Common myeloid progenitor, CD34-positive (primary cell): ENCODE results near the gene ACTMAP.

Experiments used
- CTCF ChIA-PET: fragments of 350-600 bp; sonication (Branson Sonifier 250); formaldehyde crosslinking; loops from one replicate; lab custom pipeline; 2021; ENCODE audit warnings: antibody characterized with exemption; lab: Charles Lee
- POLR2A ChIA-PET: fragments of 350-600 bp; sonication (Branson Sonifier 250); formaldehyde crosslinking; loops from one replicate; lab custom pipeline; 2021; ENCODE audit warnings: antibody characterized with exemption; lab: Charles Lee
- DNase-seq, 3 donors: peaks; one replicate each; pipeline versions ENCODE4 v3.0.0 to v3.0.0-alpha.2; 2013
- H3K27ac ChIP-seq, 2 experiments: 1 replicate in 1 of 2; 2 replicates in 1 of 2; pipeline ENCODE4 v1.7.0; 2013; ENCODE audit warnings: inconsistent platforms in 2 of 2, low read length in 2 of 2, mild to moderate bottlenecking in 2 of 2, low read depth in 1 of 2, moderate library complexity in 1 of 2; ENCODE audit not compliant: severe bottlenecking in 2 of 2, insufficient read depth in 1 of 2, poor library complexity in 1 of 2
- H3K27me3 ChIP-seq, 5 experiments: replicated peaks in 2 of 5; 1 replicate in 3 of 5; 2 replicates in 2 of 5; pipeline versions ENCODE4 v1.6.1 to v1.7.0; 2013; ENCODE audit warnings: low read length in 4 of 5, mild to moderate bottlenecking in 2 of 5, moderate library complexity in 2 of 5, inconsistent platforms in 1 of 5; ENCODE audit not compliant: insufficient read depth in 5 of 5, control insufficient read depth in 4 of 5
- H3K36me3 ChIP-seq, 4 experiments: 1 replicate in 2 of 4; 2 replicates in 2 of 4; pipeline versions ENCODE4 v1.6.1 to v1.7.0; 2013; ENCODE audit warnings: low read length in 3 of 4, control low read depth in 1 of 4, mild to moderate bottlenecking in 1 of 4; ENCODE audit not compliant: control insufficient read depth in 4 of 4, insufficient read depth in 4 of 4
- H3K4me1 ChIP-seq, 4 experiments: 1 replicate in 3 of 4; 2 replicates in 1 of 4; pipeline versions ENCODE4 v1.6.1 to v1.7.1; 2013; ENCODE audit warnings: low read length in 3 of 4, mild to moderate bottlenecking in 3 of 4, control low read depth in 1 of 4, inconsistent platforms in 1 of 4, moderate library complexity in 1 of 4; ENCODE audit not compliant: control insufficient read depth in 4 of 4, insufficient read depth in 4 of 4; ENCODE audit errors: control extremely low read depth in 1 of 4
- H3K4me3 ChIP-seq, 7 experiments: 1 replicate in 4 of 7; 2 replicates in 3 of 7; pipeline versions ENCODE4 v1.5.1 to v1.7.0; 2013; ENCODE audit warnings: mild to moderate bottlenecking in 7 of 7, low read length in 6 of 7, moderate library complexity in 6 of 7, inconsistent platforms in 2 of 7, low read depth in 2 of 7, control low read depth in 1 of 7; ENCODE audit not compliant: insufficient read depth in 4 of 7, control insufficient read depth in 1 of 7; ENCODE audit errors: extremely low read depth in 1 of 7
- H3K9me3 ChIP-seq, 5 experiments: 1 replicate in 4 of 5; 2 replicates in 1 of 5; pipeline versions ENCODE4 v1.6.1 to v1.7.1; 2013; ENCODE audit warnings: low read length in 4 of 5, mild to moderate bottlenecking in 2 of 5, inconsistent platforms in 1 of 5, low read depth in 1 of 5, moderate library complexity in 1 of 5; ENCODE audit not compliant: control insufficient read depth in 4 of 5, insufficient read depth in 2 of 5; ENCODE audit errors: control extremely low read depth in 1 of 5
- WGBS: methylation state at CpG from one replicate; pipeline ENCODE4 v1.1.5; 2013; ENCODE audit not compliant: insufficient coverage; 5-methylcytosine and 5-hydroxymethylcytosine counted together

The ACTMAP gene

GRCh38 chr19:40780582-40780981 is 30.3 kb upstream of the ACTMAP start:
- WGBS: 98% methylated on average over 5 of the region's 5 CpGs
- CTCF ChIA-PET: interaction anchor here (0.7 to 4.2 kb wide), 2 partner anchors 18 to 26 kb away, joined by 5 to 25 read pairs; partner anchors contain the start of gene EGLN2
- H3K4me3 ChIP-seq: no peak overlapping the region
- no peak overlapping the region for H3K27ac ChIP-seq
- no peak for DNase-seq
- peaks cover 6 to 24% (median 18%) of the 10 kb centered on the region in 4 experiments for H3K4me1 ChIP-seq
- peaks cover 0 to 14% (median 2%) of the 10 kb centered on the region in 4 experiments for H3K36me3 ChIP-seq
- H3K9me3 ChIP-seq: no peaks in the 10 kb centered on the region
- no peaks in the 10 kb centered on the region for H3K27me3 ChIP-seq
- POLR2A ChIA-PET: no interaction called here

GRCh38 chr19:40778706-40779284 is 28.5 kb upstream of the ACTMAP start:
- H3K27me3 ChIP-seq: no peaks in the 10 kb centered on the region
- H3K27ac ChIP-seq: peak overlapping the region in 1 of 2 experiments; percentile 90
- 16% methylated on average over 7 of the region's 7 CpGs for WGBS
- ChIA-PET POLR2A (interaction anchor here (0.6 to 3.7 kb wide), 7 partner anchors 20 to 165 kb away, joined by 4 to 28 read pairs (median 9); partner anchors contain the start of genes ACTMAP, EGLN2, NUMBL and SNRPA), CTCF (interaction anchor here (0.9 to 4.2 kb wide), 6 partner anchors 9 to 501 kb away, joined by 3 to 25 read pairs (median 5); partner anchors contain the start of gene EGLN2)
- no peaks in the 10 kb centered on the region for H3K9me3 ChIP-seq
- peaks cover 6 to 33% (median 18%) of the 10 kb centered on the region in 4 experiments for H3K4me1 ChIP-seq
- H3K36me3 ChIP-seq: peaks cover 0 to 4% (median 1%) of the 10 kb centered on the region in 4 experiments
- DNase-seq: peak; percentile 11 to 64 (median 55)
- H3K4me3 ChIP-seq: peak overlapping the region; percentile 46 to 90 (median 77)

DNA sequence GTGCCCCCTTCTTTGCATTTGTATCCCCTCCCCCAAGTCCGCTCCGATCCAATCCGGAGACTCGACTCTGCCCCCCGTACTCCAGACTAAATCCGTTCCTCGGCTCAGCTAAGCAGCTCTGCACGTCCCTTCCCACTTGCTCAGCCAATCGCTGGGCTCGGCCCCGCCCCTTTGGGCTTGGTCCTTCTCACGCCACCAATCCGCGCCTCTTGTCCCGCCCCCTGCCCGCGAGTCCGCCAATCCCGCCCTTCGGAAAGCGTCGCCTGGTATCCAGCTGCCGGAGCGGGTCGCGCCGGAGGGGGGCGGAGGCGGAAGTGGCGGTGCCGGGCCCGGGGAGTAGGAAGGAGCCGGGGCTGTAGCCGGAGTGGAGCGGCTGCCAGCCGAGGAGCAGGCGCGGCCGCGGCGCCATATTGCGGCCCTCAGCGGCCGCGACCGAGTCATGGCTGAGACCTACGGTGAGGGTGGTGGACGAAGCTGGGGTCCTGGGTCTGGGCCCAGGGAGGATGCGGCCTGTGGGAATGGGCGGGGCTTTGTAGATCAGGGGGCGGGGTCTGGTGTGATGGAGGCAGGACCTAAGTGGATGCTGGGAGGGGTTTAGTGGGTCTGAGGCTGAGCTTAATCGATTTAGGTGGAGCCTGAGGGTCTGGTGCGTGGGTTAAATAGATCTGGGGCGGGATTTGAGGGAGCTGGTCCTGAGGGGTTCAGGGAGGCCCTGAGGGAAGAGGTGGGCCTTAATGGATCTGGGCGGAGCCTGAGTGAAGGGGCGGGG is 27.8 kb upstream of the ACTMAP start, which contains the start of gene RAB4B:
RAB4B (plus strand) TSS at position 311 of the 769 bp plus-strand sequence; CDS start at position 440, 129 bp downstream.
- H3K4me3 ChIP-seq: peak within 1 kb of the TSS; percentile 47 to 97 (median 78)
- peaks cover 0 to 4% (median 1%) of the 10 kb centered on the region in 4 experiments for H3K36me3 ChIP-seq
- ChIA-PET POLR2A (interaction anchor here (0.6 to 3.7 kb wide), 10 partner anchors 20 to 265 kb away, joined by 3 to 28 read pairs (median 6); partner anchors contain the start of genes ACTMAP, COQ8B, EGLN2 and NUMBL), CTCF (interaction anchor here (1.1 to 4.2 kb wide), 8 partner anchors 9 to 502 kb away, joined by 3 to 25 read pairs (median 5); partner anchors contain the start of gene EGLN2)
- peak; percentile 100 for DNase-seq
- H3K27ac ChIP-seq: peak within 1 kb of the TSS; percentile 94
- 0% methylated on average over 43 of the region's 56 CpGs for WGBS
- no peaks in the 10 kb centered on the region for H3K9me3 ChIP-seq
- H3K4me1 ChIP-seq: peaks cover 6 to 33% (median 18%) of the 10 kb centered on the region in 4 experiments
- H3K27me3 ChIP-seq: no peaks in the 10 kb centered on the region

DNA sequence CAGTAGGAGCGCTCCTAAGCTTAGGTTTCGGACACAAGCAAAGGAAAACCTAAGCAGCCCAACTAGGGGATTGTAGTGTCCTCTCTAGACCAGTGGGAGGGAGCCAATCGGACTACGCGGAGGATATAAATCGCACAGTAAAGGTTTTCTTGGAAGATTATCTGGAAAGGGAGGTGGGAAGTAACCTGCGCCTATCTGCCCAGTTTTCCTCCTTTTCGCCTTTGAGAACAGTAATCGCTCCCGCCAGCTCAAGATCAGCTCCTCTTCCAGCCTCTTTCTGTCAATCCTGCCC is 27.3 kb upstream of the ACTMAP start:
- WGBS: 0% methylated on average over 7 of the region's 10 CpGs
- peaks cover 0 to 4% (median 1%) of the 10 kb centered on the region in 4 experiments for H3K36me3 ChIP-seq
- H3K9me3 ChIP-seq: no peaks in the 10 kb centered on the region
- CTCF ChIA-PET: interaction anchor here (0.6 to 4.2 kb wide), 9 partner anchors 10 to 207 kb away, joined by 3 to 25 read pairs (median 5); partner anchors contain the start of gene EGLN2
- peak overlapping the region; percentile 47 to 97 (median 78) for H3K4me3 ChIP-seq
- peak overlapping the region; percentile 94 for H3K27ac ChIP-seq
- POLR2A ChIA-PET: interaction anchor here (0.5 to 3.7 kb wide), 11 partner anchors 20 to 1489 kb away, joined by 3 to 28 read pairs (median 5); partner anchors contain the start of genes ACTMAP, COQ8B, EGLN2 and NUMBL
- H3K4me1 ChIP-seq: peaks cover 6 to 33% (median 18%) of the 10 kb centered on the region in 4 experiments
- no peak for DNase-seq
- H3K27me3 ChIP-seq: no peaks in the 10 kb centered on the region

DNA sequence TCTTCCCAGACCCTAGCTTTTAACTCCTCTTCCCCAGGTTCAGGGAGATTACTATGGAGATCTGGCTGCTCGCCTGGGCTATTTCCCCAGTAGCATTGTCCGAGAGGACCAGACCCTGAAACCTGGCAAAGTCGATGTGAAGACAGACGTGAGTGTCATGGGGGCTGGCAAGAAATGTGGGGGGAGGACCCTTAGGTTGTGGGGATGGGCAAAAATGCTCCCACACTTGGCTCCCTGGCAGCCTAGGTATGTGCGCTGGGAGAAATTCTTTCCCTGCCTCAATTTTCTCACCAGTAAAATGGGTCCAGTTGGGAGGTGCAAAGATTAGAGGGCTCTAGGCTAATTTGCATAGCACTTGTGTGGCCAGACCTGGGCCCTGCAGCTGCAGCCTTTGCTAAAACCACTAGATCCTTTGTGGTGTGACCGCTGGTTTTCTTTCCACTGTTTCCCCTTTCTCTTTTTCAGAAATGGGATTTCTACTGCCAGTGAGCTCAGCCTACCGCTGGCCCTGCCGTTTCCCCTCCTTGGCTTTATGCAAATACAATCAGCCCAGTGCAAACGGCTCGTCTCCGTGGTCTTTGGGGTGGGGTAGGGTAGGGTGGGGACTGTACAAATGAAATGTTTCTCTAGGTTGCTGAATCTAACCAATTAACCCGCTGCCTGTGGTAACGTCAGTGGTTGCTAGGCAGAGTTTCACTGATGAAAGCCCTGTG is 26.8 kb upstream of the ACTMAP start:
- Histone ChIP-seq H3K4me1 (peaks cover 6 to 33% (median 18%) of the 10 kb centered on the region in 4 experiments), H3K27ac (peak overlapping the region; percentile 94), H3K27me3 (no peaks in the 10 kb centered on the region), H3K9me3 (no peaks in the 10 kb centered on the region), H3K36me3 (peaks cover 0 to 4% (median 1%) of the 10 kb centered on the region in 4 experiments), H3K4me3 (peak overlapping the region; percentile 47 to 97 (median 78))
- CTCF ChIA-PET: interaction anchor here (0.6 to 4.2 kb wide), 11 partner anchors 10 to 207 kb away, joined by 3 to 25 read pairs (median 5); partner anchors contain the start of gene EGLN2
- WGBS: 2% methylated on average over 7 of the region's 13 CpGs
- peak; percentile 99 to 100 (median 100) for DNase-seq
- POLR2A ChIA-PET: interaction anchor here (0.5 to 3.7 kb wide), 8 partner anchors 19 to 1489 kb away, joined by 4 to 28 read pairs (median 8); partner anchors contain the start of genes ACTMAP, COQ8B, EGLN2 and NUMBL

DNA sequence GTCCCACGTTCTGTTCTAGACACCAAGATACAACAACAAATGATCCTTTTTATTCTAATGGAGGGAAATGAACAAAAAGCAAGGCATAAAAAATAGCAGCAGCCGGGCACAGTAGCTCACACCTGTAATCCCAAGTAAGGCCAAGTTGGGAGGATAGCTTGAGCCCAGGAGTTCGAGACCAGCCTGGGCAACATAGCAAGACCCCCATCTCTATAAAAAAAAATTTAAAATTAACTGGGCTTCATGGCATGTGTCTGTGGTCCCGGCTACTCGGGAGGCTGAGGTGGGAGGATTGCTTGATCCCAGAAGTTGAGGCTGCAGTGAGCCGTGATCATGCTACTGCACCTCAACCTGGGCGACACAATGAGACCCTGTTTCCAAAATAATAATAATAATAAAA is 26.1 kb upstream of the ACTMAP start:
- POLR2A ChIA-PET: interaction anchor here (2.8 to 3.7 kb wide), 2 partner anchors 23 to 31 kb away, joined by 9 to 28 read pairs; partner anchors contain the start of gene EGLN2
- H3K4me3 ChIP-seq: peak overlapping the region in 1 of 7 experiments; percentile 78

More for the DNA sequence above, 26.1 kb upstream of the ACTMAP start:
- peaks cover 0 to 3% (median under 1%) of the 10 kb centered on the region in 4 experiments for H3K36me3 ChIP-seq
- CTCF ChIA-PET: interaction anchor here (0.9 to 4.2 kb wide), 4 partner anchors 16 to 113 kb away, joined by 5 to 25 read pairs (median 15); partner anchors contain the start of gene EGLN2
- H3K27me3 ChIP-seq: no peaks in the 10 kb centered on the region
- WGBS: 100% methylated on average over 1 of the region's 7 CpGs
- no peak overlapping the region for H3K27ac ChIP-seq
- no peak for DNase-seq
- peaks cover 6 to 33% (median 18%) of the 10 kb centered on the region in 4 experiments for H3K4me1 ChIP-seq
- peaks cover 0 to 2% (median 0%) of the 10 kb centered on the region in 5 experiments for H3K9me3 ChIP-seq
